ENCODE measurements around the gene LIN7A. TPM values are rescaled to one million over a fixed set of nuclear protein-coding genes. Genes with fewer than 3 reads are reported as not detected.

Gene LIN7A
- total RNA-seq, 2 experiments from 2014 or later = not detected

- Mint-ChIP-seq H3K4me3 (no peak overlapping the region), H3K27ac (no peak overlapping the region)
Measured at GRCh38 chr12:80860206-80860605, 77.5 kb downstream of the LIN7A start.

GRCh38 chr12:80858356-80858755 is 79.4 kb downstream of the LIN7A start:
- H3K27ac Mint-ChIP-seq = no peak overlapping the region
- peaks cover 3% of the 10 kb centered on the region for H3K9me3 Mint-ChIP-seq
- H3K27me3 Mint-ChIP-seq = no peaks in the 10 kb centered on the region
- no peaks in the 10 kb centered on the region for H3K36me3 ChIP-seq (ENCODE audit: insufficient read depth, low read length)
- TF ChIP-seq CTCF (IDR thresholded peaks at IDR 0.05) = no peak
- no peak overlapping the region for H3K4me3 ChIP-seq (ENCODE audit: low read length)
- intact Hi-C loops (cut with DNase I, micrococcal nuclease) = no loop called here
- H3K36me3 Mint-ChIP-seq (ENCODE audit: low read depth) = no peaks in the 10 kb centered on the region
- no peak overlapping the region for H3K4me3 Mint-ChIP-seq
- CTCF ChIA-PET = no interaction called here
- H3K4me1 Mint-ChIP-seq (ENCODE audit: low read depth) = no peaks in the 10 kb centered on the region
- no peak overlapping the region for H3K27ac ChIP-seq (ENCODE audit: low read depth in 1 of 2, low read length in 2 of 2)
- ATAC-seq (ENCODE audit: poor library complexity) (no peak), DNase-seq (no peak)
- H3K9me3 ChIP-seq (ENCODE audit: control insufficient read depth in 1 of 2, insufficient read depth in 1 of 2, low read length in 2 of 2) = peaks cover 0 to 10% of the 10 kb centered on the region in 2 experiments
- POLR2A ChIA-PET = no interaction called here
- no peaks in the 10 kb centered on the region for H3K4me1 ChIP-seq (ENCODE audit: insufficient read depth, low read length)
- H3K27me3 ChIP-seq (ENCODE audit: control insufficient read depth in 1 of 2, insufficient read depth in 2 of 2, low read length in 2 of 2) = no peaks in the 10 kb centered on the region

More at GRCh38 chr12:80860206-80860605, 77.5 kb downstream of the LIN7A start:
- Histone ChIP-seq H3K27ac (ENCODE audit: low read depth in 1 of 2, low read length in 2 of 2) (no peak overlapping the region), H3K4me3 (ENCODE audit: low read length) (no peak overlapping the region), H3K9me3 (ENCODE audit: control insufficient read depth in 1 of 2, insufficient read depth in 1 of 2, low read length in 2 of 2) (peaks cover 0 to 7% of the 10 kb centered on the region in 2 experiments), H3K36me3 (ENCODE audit: insufficient read depth, low read length) (no peaks in the 10 kb centered on the region), H3K27me3 (ENCODE audit: control insufficient read depth in 1 of 2, insufficient read depth in 2 of 2, low read length in 2 of 2) (no peaks in the 10 kb centered on the region), H3K4me1 (ENCODE audit: insufficient read depth, low read length) (no peaks in the 10 kb centered on the region)
- intact Hi-C loops (cut with DNase I, micrococcal nuclease) = no loop called here
- H3K9me3 Mint-ChIP-seq = peaks cover 3% of the 10 kb centered on the region
- no peaks in the 10 kb centered on the region for H3K27me3 Mint-ChIP-seq
- CTCF ChIA-PET = no interaction called here
- ATAC-seq (ENCODE audit: poor library complexity) = no peak
- TF ChIP-seq CTCF (IDR thresholded peaks at IDR 0.05) = no peak
- POLR2A ChIA-PET = no interaction called here
- DNase-seq = no peak
- H3K36me3 Mint-ChIP-seq (ENCODE audit: low read depth) = no peaks in the 10 kb centered on the region
- no peaks in the 10 kb centered on the region for H3K4me1 Mint-ChIP-seq (ENCODE audit: low read depth)

GRCh38 chr12:80857311-80857710 is 80.4 kb downstream of the LIN7A start:
- CTCF ChIA-PET = no interaction called here
- H3K27me3 ChIP-seq (ENCODE audit: control insufficient read depth in 1 of 2, insufficient read depth in 2 of 2, low read length in 2 of 2) = no peaks in the 10 kb centered on the region
- H3K36me3 ChIP-seq (ENCODE audit: insufficient read depth, low read length) = no peaks in the 10 kb centered on the region
- Mint-ChIP-seq H3K27ac (no peak overlapping the region), H3K27me3 (no peaks in the 10 kb centered on the region), H3K4me3 (no peak overlapping the region), H3K36me3 (ENCODE audit: low read depth) (no peaks in the 10 kb centered on the region), H3K4me1 (ENCODE audit: low read depth) (no peaks in the 10 kb centered on the region), H3K9me3 (no peaks in the 10 kb centered on the region)
- H3K27ac ChIP-seq (ENCODE audit: low read depth in 1 of 2, low read length in 2 of 2) = no peak overlapping the region
- H3K4me1 ChIP-seq (ENCODE audit: insufficient read depth, low read length) = no peaks in the 10 kb centered on the region
- intact Hi-C loops (cut with DNase I, micrococcal nuclease) = no loop called here
- POLR2A ChIA-PET = no interaction called here
- ATAC-seq (ENCODE audit: poor library complexity) (no peak), DNase-seq (no peak)
- no peak for TF ChIP-seq CTCF (IDR thresholded peaks at IDR 0.05)
- H3K4me3 ChIP-seq (ENCODE audit: low read length) = no peak overlapping the region
- peaks cover 0 to 10% of the 10 kb centered on the region in 2 experiments for H3K9me3 ChIP-seq (ENCODE audit: control insufficient read depth in 1 of 2, insufficient read depth in 1 of 2, low read length in 2 of 2)

Data from CD4-positive, alpha-beta T cell (primary cell).